ENCODE measurements around the gene NMNAT3.

- TF ChIP-seq YY1 (IDR thresholded peaks at IDR 0.05; ENCODE audit: insufficient read depth, insufficient read length): no peak
- no peak for TF ChIP-seq ZNF274 (IDR thresholded peaks at IDR 0.05; ENCODE audit: low read depth, low read length)
- TF ChIP-seq SUZ12 (IDR thresholded peaks at IDR 0.05; ENCODE audit: extremely low read depth, insufficient read depth, insufficient read length): no peak
Measured at GRCh38 chr3:139534455-139534812, 143.3 kb downstream of the NMNAT3 start.
